Left ventricle myocardium inferior (tissue), 1 donor: ENCODE measurements around the gene LRP1B. TPM values are rescaled to one million over a fixed set of nuclear protein-coding genes. Genes with fewer than 3 reads are reported as not detected.

Experiments used
- DNase-seq: peaks from one replicate; pipeline ENCODE4 v3.0.0-alpha.2; 2020
- H3K27ac ChIP-seq: fragments of 200-600 bp; replicated peaks from 2 replicates; pipeline ENCODE4 v1.8.0; 2021
- H3K27me3 ChIP-seq: fragments of 200-600 bp; 2 replicates; pipeline ENCODE4 v1.8.0; 2021; ENCODE audit warnings: low read depth
- H3K36me3 ChIP-seq: fragments of 200-600 bp; 2 replicates; pipeline ENCODE4 v1.8.0; 2021
- H3K4me1 ChIP-seq: fragments of 200-600 bp; 2 replicates; pipeline ENCODE4 v1.8.0; 2021
- H3K4me3 ChIP-seq: fragments of 200-600 bp; 2 replicates; pipeline ENCODE4 v1.8.0; 2021; ENCODE audit warnings: mild to moderate bottlenecking, moderate library complexity
- H3K9me3 ChIP-seq: fragments of 200-600 bp; replicated peaks from 2 replicates; pipeline ENCODE4 v1.8.0; 2021
- intact Hi-C: fragments of 100-400 bp; cut with micrococcal nuclease; formaldehyde crosslinking; loops from one replicate; pipeline ENCODE4 v1.11.0; 2022
- total RNA-seq: library from RNA; stranded (reverse); fragmentation: NEBNext Ultra II Directional; extraction: Animal tissue kit (Norgen Biotek cat#: 25700); gene quantifications from one replicate; pipeline ENCODE4 v1.2.1, GENCODE V29; 2021
- TF ChIP-seq, protein P1 (sequence below): fragments of 200-600 bp; IDR thresholded peaks from 2 replicates; pipeline ENCODE4 v1.8.0; 2021; ENCODE audit warnings: antibody characterized with exemption, mild to moderate bottlenecking, borderline replicate concordance
- donor health status: DM: no; HTN: yes; CAD: no; lungs with severe emphysema.

Gene LRP1B
- total RNA-seq, 1 donor from 2014 or later = 0.08 TPM

DNA sequence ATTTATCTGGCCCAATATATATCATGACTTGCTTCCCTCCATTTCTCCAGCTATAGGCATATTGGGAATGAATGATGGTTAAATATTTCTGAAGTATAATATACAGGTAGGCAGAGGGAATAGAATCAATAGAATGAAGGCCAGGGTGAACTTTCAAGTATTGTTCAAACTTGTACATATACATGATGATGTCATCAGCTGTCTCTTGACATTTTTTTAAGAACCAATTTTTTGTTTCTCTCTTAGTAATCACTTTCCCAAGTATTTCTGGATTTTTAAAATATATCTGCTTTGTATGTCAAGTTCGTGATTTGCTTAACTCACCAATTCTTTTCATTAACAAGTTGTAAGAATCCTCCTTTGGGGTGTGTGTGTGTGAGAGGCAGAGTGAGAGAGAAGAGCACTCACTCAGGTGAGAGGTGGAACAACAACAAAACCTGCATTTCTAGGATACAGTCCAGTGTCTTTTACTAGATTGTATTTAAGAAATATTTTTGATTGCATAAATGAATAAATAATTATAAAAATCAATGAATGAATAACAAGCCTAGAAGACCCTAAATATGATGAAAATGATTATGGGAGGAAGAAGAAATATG is 1239.1 kb downstream of the LRP1B start:
- Histone ChIP-seq H3K4me3 (no peak overlapping the region), H3K36me3 (no peaks in the 10 kb centered on the region), H3K27ac (no peak overlapping the region), H3K9me3 (no peaks in the 10 kb centered on the region), H3K4me1 (no peaks in the 10 kb centered on the region), H3K27me3 (no peaks in the 10 kb centered on the region)
- intact Hi-C loops = no loop called here
- TF ChIP-seq, protein P1, sequence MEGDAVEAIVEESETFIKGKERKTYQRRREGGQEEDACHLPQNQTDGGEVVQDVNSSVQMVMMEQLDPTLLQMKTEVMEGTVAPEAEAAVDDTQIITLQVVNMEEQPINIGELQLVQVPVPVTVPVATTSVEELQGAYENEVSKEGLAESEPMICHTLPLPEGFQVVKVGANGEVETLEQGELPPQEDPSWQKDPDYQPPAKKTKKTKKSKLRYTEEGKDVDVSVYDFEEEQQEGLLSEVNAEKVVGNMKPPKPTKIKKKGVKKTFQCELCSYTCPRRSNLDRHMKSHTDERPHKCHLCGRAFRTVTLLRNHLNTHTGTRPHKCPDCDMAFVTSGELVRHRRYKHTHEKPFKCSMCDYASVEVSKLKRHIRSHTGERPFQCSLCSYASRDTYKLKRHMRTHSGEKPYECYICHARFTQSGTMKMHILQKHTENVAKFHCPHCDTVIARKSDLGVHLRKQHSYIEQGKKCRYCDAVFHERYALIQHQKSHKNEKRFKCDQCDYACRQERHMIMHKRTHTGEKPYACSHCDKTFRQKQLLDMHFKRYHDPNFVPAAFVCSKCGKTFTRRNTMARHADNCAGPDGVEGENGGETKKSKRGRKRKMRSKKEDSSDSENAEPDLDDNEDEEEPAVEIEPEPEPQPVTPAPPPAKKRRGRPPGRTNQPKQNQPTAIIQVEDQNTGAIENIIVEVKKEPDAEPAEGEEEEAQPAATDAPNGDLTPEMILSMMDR = no peak
- DNase-seq = no peak

DNA sequence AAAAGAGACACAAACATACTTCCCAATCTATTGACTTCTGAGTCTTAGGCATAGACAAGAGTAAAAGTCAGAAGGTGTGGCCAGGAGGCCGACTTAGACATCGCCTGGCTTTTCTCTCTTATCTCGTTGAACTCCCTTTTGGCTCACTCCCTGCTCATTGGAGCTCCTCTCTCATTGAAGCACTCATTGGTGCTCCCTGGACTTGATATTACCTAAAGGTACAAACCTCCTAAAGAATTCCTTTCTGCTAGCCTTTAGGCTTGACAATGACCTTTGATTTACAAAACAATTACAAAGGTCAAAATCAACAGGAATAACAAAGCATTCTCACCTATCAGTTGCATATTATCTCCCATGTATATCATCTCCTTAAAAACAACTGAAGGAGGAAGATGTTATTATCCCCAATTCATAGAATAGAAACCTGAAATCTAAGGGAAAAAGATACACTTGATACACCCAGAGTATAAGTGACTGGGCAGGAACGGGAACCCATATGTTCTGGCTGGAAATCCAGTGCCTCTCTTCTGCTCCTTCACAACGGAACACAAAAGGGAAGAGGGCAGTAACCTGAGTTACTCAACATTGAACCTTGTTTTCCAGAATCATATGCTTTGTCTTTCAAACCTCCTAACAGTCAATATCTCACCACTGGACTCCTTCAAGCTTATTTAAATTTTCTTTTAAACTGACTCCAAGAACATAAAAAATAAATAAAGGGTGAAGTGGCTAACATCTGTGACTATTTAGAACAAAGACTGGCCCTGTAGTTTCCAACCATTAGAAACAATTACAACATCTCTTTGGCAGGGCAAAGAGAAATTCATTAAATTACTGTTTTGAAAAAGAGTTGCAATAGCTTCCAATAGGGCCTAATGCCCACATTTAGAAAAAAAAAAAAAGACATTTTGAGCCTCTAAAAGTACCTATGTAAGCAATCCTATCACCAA is 1247.9 kb downstream of the LRP1B start:
- H3K36me3 ChIP-seq = no peaks in the 10 kb centered on the region
- no peak overlapping the region for H3K27ac ChIP-seq
- H3K9me3 ChIP-seq = no peaks in the 10 kb centered on the region
- DNase-seq = no peak
- H3K4me3 ChIP-seq = no peak overlapping the region
- no peaks in the 10 kb centered on the region for H3K4me1 ChIP-seq
- intact Hi-C loops = no loop called here
- no peaks in the 10 kb centered on the region for H3K27me3 ChIP-seq
- TF ChIP-seq, protein P1 = no peak

DNA sequence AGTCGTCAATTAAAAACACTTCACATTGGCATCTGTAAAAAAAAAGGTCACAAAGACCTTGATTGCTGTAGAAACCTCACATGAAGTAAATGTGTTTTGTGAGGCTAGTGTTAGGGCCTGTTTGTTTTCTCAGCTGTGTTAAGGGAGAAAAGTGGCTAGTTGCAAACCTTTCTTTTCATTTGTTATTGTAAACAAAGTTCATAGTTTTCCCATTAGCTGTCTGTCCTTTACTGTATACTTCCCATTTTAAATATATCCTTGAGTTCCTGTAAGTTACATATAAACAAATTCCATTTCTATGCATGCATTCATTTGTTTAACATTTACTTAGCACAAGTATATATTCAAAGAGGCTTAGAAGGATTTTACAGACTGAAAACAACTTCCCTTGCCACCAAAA is 1250.2 kb downstream of the LRP1B start:
- H3K4me3 ChIP-seq = no peak overlapping the region
- H3K9me3 ChIP-seq = peaks cover 12% of the 10 kb centered on the region
- intact Hi-C loops = no loop called here
- no peak overlapping the region for H3K27ac ChIP-seq
- TF ChIP-seq, protein P1 = no peak
- H3K27me3 ChIP-seq = no peaks in the 10 kb centered on the region
- H3K36me3 ChIP-seq = no peaks in the 10 kb centered on the region
- no peak for DNase-seq
- no peaks in the 10 kb centered on the region for H3K4me1 ChIP-seq

DNA sequence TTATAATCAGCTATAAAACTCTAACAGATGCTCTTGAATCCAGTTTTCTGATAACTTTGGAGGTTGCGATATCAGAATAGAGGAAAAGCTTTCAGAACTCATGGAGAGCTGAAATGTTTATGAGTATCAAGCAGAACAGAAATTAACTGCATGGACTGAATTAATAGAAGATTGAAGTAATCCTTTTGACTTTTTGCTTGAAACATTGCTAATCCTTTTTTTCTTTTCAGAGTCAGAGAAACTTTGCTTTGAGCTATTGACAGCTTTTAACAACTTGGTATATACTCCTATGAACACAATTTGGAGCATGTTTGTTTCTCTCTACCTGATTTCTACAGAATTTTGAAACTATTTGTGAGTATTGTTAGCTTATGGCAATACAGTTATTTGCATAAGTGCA is 1254.8 kb downstream of the LRP1B start:
- no peak for DNase-seq
- no peaks in the 10 kb centered on the region for H3K36me3 ChIP-seq
- H3K9me3 ChIP-seq = peaks cover 17% of the 10 kb centered on the region
- no peak overlapping the region for H3K27ac ChIP-seq
- intact Hi-C loops = no loop called here
- H3K4me3 ChIP-seq = no peak overlapping the region
- H3K4me1 ChIP-seq = no peaks in the 10 kb centered on the region
- no peaks in the 10 kb centered on the region for H3K27me3 ChIP-seq
- TF ChIP-seq, protein P1 = no peak

DNA sequence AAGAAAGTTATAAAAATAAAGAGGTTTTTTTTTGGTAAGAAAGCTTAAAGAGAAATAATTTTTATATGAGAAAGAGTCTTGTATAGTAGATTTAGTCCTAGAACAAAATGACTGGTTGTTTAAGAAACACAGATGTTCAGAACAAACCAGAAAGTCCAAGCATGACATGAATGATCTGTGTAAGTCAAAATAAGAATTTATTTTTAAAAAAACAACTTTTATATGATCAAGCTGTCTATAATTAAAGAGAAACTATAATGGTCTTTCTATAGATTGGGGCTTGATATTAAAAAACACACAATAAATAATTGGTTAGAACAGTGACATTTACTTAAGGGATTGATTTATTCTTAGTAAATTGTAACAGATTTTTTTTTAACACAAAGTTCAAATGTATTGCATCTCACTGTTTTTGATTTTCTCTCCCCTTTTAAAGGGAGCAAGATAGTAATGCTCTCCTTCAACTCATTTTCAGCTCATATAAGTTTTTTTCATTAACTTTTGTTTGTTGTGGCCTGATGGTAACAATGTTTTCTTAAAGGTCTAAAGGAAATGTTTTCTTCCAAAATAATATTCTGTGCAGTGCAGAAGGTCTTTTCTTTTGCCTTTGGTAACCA is 1256.8 kb downstream of the LRP1B start:
- TF ChIP-seq, protein P1 = no peak
- peaks cover 17% of the 10 kb centered on the region for H3K9me3 ChIP-seq
- no peaks in the 10 kb centered on the region for H3K36me3 ChIP-seq
- H3K4me1 ChIP-seq = no peaks in the 10 kb centered on the region
- DNase-seq = no peak
- no peaks in the 10 kb centered on the region for H3K27me3 ChIP-seq
- H3K27ac ChIP-seq = no peak overlapping the region
- intact Hi-C loops = no loop called here
- H3K4me3 ChIP-seq = no peak overlapping the region
